ENCODE results near the gene DUSP10. TPM values are rescaled to one million over a fixed set of nuclear protein-coding genes. Genes with fewer than 3 reads are reported as not detected.

The DUSP10 gene
- total RNA-seq, result 10 to 100 TPM; 15.5 to 33.2 (median 28.2) TPM

- H3K27ac ChIP-seq, result peak within 1 kb of the TSS; percentile 99 to 100
- H3K27me3 ChIP-seq, result no peaks in the 10 kb centered on the region
- TF ChIP-seq POLR2A (IDR thresholded peaks at IDR 0.05), result peak; percentile 65
- peak; percentile 66 to 89 (median 69) for TF ChIP-seq POLR2AphosphoS5 (IDR thresholded peaks at IDR 0.05)
- TF ChIP-seq CTCF (IDR thresholded peaks at IDR 0.05), result no peak
- H3K4me1 ChIP-seq, result no peaks in the 10 kb centered on the region
- peak; percentile 98 to 100 for DNase-seq (ENCODE audit: low spot score in 2 of 2)
- H3K9me3 ChIP-seq, result no peaks in the 10 kb centered on the region
- H3K4me3 ChIP-seq, result peak within 1 kb of the TSS; percentile 80 to 83 (median 81)
- intact Hi-C loops (cut with DNase I; ENCODE audit: low total_unique reads), result no loop called here
- H3K36me3 ChIP-seq, result no peaks in the 10 kb centered on the region
Measured at GRCh38 chr1:221741703-221742554, at the start of gene DUSP10. DUSP10 (minus strand) TSS chr1:221742089; CDS start chr1:221739744, 2,345 bp downstream.

- Histone ChIP-seq H3K27ac (no peak overlapping the region), H3K36me3 (no peaks in the 10 kb centered on the region), H3K9me3 (no peaks in the 10 kb centered on the region), H3K4me1 (no peaks in the 10 kb centered on the region), H3K27me3 (no peaks in the 10 kb centered on the region), H3K4me3 (no peak overlapping the region)
- DNase-seq (ENCODE audit: low spot score in 2 of 2), result no peak
- intact Hi-C loops (cut with DNase I; ENCODE audit: low total_unique reads), result no loop called here
- TF ChIP-seq CTCF (IDR thresholded peaks at IDR 0.05) (no peak), POLR2AphosphoS5 (IDR thresholded peaks at IDR 0.05) (no peak), POLR2A (IDR thresholded peaks at IDR 0.05) (no peak)
Measured at GRCh38 chr1:221788466-221788865, 46.6 kb upstream of the DUSP10 start.

GRCh38 chr1:221786647-221787046, 44.8 kb upstream of the DUSP10 start:
- no peak for DNase-seq (ENCODE audit: low spot score in 2 of 2)
- no peaks in the 10 kb centered on the region for H3K36me3 ChIP-seq
- intact Hi-C loops (cut with DNase I; ENCODE audit: low total_unique reads), result no loop called here
- H3K27me3 ChIP-seq, result no peaks in the 10 kb centered on the region
- TF ChIP-seq POLR2AphosphoS5 (IDR thresholded peaks at IDR 0.05), result no peak
- no peak for TF ChIP-seq POLR2A (IDR thresholded peaks at IDR 0.05)
- no peak for TF ChIP-seq CTCF (IDR thresholded peaks at IDR 0.05)
- H3K4me3 ChIP-seq, result no peak overlapping the region
- no peaks in the 10 kb centered on the region for H3K9me3 ChIP-seq
- no peaks in the 10 kb centered on the region for H3K4me1 ChIP-seq
- H3K27ac ChIP-seq, result no peak overlapping the region

GRCh38 chr1:221783936-221784335, 42.0 kb upstream of the DUSP10 start:
- Histone ChIP-seq H3K4me3 (no peak overlapping the region), H3K36me3 (no peaks in the 10 kb centered on the region), H3K27me3 (no peaks in the 10 kb centered on the region), H3K9me3 (no peaks in the 10 kb centered on the region), H3K4me1 (no peaks in the 10 kb centered on the region), H3K27ac (no peak overlapping the region)
- no peak for TF ChIP-seq CTCF (IDR thresholded peaks at IDR 0.05)
- no peak for DNase-seq (ENCODE audit: low spot score in 2 of 2)
- intact Hi-C loops (cut with DNase I; ENCODE audit: low total_unique reads), result no loop called here

GRCh38 chr1:221783437-221783836, 41.5 kb upstream of the DUSP10 start:
- no peaks in the 10 kb centered on the region for H3K36me3 ChIP-seq
- H3K9me3 ChIP-seq, result no peaks in the 10 kb centered on the region
- no peak for TF ChIP-seq CTCF (IDR thresholded peaks at IDR 0.05)
- no peak for TF ChIP-seq POLR2A (IDR thresholded peaks at IDR 0.05)
- TF ChIP-seq POLR2AphosphoS5 (IDR thresholded peaks at IDR 0.05), result no peak
- H3K4me3 ChIP-seq, result no peak overlapping the region
- no peaks in the 10 kb centered on the region for H3K4me1 ChIP-seq
- no peak for DNase-seq (ENCODE audit: low spot score in 2 of 2)
- intact Hi-C loops (cut with DNase I; ENCODE audit: low total_unique reads), result no loop called here
- no peaks in the 10 kb centered on the region for H3K27me3 ChIP-seq
- no peak overlapping the region for H3K27ac ChIP-seq
